Activated CD4-positive, alpha-beta T cell treated with anti-CD3 and anti-CD28 coated beads for 24 hours (primary cell): Measurements from ENCODE around the gene UBE2J2.

Experiments
- DNase-seq, 2 donors: peaks; one replicate each; pipeline ENCODE4 v3.0.0-alpha.2; 2020; ENCODE audit warnings: low read depth in 2 of 2

Gene UBE2J2

DNA sequence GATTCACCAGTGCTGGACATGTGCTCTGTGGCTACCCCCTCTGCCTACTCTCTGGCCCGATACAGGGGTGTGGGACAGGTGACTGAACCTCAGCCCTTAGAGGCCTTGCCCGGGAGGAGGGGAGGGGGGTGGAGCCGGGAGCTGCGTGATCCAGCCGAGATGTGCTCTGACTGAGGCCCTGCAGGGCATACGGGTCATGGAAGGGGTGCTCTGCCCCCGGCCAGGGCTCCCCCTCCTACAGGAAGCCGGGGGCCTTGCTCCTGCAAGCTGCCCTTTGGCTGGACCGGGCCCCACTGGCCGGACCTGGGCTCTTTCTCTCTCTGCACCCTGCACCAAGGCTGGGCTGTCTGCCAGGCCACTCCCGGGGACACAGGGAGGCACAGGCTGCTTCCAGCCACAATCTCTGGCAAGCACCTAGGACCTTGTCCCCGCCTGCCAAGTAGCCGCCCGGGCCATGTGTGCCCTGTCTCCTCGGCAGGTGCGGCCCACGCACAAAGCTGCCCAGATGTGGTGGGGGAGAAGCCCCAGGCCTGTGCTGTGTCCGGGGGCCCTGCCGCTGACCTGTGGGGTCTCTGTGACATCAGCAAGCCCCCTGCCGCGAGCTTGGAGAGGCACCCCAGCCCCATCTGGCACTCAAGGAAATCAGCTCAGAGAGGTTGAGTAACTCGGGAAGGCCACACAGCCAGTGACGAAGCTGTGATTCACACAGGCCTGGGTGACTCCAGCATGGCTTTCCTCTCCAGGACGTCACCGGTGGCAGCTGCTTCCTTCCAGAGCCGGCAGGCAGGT, 8.1 kb upstream of the UBE2J2 start:
- no peak for DNase-seq

DNA sequence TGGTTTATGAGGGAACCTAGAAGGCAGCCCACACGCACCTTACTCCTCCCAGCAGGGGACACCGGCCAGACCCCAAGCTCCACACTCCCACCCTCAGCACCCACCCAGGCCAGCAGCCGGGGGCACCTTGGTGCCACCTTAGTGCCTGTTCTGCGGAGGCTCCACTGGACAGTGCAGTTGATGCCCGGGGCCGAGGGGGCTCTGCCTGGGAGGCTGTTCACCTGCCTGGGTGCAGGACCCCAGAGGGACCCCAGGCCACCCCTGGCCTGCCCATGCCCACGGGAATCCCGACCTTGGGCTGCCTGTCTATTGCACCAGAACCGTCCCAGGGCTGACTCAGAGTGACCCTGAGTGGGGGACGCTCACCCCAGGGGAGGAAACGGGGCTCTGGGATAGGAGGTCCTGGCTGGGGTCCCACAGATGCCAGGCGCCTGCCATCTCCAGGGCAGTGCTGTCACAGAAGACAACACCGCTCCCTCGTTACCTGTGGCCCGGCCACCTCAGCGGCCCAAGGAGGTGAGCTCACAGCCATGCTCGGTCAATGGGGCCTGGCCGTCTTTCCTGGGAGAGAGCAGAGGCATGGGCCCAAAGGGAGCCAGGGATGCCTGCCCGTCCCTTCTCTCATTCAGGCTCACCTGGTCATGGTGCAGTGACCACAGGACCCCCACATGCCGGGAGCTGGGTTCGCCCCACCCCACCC, 7.3 kb upstream of the UBE2J2 start:
- DNase-seq = no peak

DNA sequence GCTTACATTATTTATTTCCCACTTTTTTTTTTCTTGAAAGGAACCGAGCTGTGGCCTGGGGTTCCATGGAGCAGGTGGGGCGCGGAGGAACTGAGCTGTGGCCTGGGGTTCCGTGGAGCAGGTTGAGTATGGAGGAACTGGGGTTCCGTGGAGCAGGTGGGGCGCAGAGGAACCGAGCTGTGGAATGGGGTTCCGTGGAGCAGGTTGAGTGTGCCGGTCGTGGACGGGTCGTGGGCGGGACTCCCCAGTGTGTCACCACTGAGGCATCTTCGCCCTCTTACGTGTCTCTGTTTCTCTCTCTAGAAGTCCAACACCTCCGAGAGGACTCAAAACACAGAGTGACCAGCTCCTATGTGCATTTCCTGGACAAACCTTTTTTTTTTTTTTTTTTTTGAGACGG, 5.4 kb upstream of the UBE2J2 start:
- no peak for DNase-seq

DNA sequence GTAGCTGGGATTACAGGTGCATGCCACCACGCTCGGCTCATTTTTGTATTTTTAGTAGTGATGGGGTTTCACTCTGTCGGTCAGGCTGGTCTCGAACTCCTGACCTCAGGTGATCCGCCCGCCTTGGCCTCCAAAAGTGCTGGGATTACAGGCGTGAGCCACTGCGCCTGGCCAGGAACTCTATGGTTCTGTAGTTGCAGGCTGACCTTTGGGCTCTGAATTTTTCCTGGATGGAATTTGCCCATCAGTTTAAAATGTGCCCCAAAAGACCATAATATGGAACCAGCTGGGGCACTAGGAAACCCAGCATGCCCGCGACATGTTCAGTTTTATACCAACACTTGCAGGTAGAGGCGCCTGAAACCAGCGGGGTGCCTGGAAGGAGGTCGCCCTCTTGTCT, 5.0 kb upstream of the UBE2J2 start:
- DNase-seq = no peak

DNA sequence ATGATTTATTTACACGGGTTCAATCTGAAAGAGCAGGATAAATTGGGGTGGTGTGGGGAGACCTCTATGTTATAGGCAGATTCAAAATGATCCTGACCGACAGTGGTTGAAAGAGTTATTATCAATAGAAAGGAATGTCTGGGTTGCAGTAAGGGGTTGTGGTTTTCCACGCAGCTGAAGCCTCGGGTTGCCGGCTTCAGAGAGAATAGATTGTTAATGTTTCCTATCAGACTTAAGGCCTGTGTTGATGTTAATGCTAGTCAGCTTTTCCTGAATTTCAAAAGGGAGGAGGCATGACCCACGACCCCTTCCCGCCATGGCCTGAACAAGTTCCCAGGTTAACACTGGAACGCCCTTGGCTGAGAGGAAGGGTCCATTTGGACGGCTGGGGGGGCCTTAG, 2.2 kb upstream of the UBE2J2 start:
- no peak for DNase-seq

DNA sequence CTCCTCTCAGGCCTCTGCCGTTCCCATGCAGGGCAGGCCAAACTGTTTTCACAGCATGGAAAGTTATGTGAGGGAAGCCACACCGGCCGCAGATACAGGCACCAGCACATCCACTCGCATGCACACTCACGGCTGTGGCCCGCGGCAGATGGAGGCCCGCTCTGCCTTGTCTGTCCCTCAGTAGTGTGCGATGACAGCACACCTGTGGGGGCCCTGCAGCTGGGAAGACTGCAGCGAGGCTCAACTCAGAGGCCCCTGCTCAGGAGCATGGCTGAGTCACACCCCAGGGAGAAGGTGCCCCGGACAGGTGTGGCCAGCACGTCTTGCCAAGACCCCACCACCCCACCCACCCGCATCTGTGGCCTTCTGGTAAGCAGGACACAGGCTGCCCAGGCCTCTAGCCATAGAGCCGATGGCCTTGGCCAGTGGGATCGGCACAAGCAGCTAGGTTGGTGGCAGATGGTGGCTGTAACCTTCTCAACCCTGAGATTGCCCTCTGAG, 1.3 kb upstream of the UBE2J2 start:
- no peak for DNase-seq

DNA sequence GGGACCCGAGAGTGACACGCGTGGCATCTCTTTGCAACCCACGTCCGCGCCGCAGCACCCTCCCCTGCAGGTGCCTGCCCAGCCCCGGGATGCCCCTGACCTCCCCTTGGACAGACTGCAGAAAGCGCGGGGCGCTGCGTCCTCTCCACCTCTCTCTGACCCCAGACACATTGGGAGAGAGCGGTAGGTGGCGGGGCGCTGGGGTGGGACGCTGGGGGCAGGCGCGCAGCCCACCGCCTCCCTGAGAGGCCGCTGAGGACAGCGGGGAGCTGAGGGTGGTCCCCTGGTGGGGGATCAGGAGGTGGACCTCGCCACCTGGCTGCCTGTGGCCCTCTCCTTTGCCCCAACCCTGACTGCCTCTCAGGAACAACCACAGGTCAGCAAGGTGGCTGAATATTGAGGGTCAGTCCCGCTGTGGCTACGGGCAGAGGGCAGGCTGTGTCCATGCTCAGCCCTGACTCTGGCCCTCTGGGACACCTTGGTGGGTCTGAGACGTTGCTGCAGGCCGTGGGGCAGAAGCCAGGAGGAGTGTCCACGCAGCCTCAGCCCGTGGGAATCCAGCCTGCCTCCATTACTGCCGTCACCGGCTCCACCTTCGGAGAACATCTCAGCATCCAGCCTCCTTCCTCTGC, 761 bp upstream of the UBE2J2 start:
- DNase-seq = no peak

DNA sequence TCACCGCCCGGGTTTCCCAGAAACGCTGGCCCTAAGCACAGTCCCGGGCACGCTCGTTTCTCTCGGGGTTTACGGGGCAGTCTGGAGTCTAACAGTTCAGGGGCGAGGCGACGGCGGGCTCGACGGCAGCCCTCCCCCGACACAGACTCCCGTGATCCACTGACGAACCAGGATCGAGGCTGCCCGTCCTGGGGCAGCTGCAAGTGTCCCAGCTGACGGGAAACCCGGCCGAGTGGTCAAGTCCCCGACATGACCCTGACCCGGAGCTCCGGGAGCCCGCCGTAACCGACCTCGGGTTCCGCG, 494 bp downstream of the UBE2J2 start:
- no peak for DNase-seq

DNA sequence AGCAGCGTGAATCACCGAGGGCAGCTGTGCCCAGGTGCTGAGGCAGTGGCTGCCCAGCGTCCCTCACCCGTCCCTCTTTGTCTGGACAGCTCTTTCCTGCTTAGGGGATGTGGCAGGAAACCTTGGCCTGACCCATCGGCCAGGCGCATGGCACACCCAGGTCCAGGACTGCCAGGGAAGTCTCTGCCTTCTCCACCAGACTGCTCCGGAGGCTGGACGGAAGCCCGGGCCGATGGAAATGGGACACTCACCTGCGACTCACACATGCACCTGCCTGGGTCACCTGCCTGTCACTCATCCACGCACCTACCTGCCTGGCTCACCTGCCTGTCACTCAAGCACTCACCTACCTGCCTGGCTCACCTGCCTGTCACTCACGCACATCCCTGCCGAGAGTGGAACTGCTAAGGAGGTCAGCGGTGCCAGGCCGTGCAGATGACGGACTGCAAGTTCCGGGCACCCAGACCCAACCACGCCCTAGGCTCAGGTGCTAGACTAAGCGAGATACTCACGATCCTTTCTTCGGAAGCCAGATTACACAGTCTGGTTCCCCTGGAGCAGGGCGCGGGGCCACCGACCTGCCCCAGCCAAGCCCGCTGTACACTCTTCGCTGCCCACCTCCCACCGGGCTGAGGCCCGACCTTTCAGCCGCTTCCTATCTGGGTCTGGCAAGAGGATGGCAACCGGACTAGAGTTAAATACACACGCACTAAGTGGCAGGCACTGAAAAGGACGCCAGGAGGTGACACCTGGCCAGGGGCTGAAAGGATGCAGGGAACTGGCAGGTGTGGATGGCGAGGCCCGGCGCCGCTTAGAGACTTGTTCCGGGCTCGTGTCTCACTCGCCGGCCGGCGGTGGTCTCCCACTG, 1.1 kb downstream of the UBE2J2 start:
- no peak for DNase-seq

DNA sequence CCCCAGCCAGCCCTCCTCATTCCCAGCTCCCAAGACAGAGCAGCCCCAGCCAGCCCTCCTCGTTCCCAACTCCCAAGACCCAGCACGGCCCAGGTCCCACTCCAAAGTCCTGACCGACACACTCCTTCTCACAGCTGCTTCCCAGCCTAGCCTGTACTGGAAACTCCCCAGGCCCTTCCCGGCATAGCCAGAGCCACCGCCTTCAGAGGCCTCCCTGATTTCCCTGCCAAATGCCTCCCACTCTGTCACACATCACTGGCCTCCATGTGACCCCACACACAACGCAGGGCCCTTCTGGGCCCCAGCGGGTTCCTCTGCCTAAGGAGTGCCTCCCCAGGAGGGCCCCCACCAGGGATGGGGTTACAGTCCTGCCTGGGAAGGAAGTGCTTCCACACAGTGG, 2.8 kb downstream of the UBE2J2 start:
- no peak for DNase-seq

DNA sequence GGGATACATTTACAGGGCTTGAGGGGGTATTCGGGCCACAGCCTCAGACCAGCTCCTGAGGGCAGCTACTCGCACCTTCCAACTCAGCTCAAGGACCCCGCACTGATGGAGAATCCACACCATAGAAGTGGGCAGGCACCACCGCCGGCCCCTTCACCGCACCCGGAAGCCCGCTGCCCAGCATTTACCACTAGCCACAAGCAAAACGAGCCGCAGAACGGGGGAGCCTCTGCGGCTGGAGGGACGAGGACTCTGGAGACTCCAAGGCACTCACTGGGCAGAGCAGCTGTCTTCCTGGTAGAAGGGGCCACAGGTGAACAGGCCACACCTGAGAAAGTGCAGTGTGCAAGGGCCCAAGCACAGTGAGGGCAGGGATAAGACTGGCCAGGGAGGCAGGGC, 5.4 kb downstream of the UBE2J2 start:
- DNase-seq = no peak

DNA sequence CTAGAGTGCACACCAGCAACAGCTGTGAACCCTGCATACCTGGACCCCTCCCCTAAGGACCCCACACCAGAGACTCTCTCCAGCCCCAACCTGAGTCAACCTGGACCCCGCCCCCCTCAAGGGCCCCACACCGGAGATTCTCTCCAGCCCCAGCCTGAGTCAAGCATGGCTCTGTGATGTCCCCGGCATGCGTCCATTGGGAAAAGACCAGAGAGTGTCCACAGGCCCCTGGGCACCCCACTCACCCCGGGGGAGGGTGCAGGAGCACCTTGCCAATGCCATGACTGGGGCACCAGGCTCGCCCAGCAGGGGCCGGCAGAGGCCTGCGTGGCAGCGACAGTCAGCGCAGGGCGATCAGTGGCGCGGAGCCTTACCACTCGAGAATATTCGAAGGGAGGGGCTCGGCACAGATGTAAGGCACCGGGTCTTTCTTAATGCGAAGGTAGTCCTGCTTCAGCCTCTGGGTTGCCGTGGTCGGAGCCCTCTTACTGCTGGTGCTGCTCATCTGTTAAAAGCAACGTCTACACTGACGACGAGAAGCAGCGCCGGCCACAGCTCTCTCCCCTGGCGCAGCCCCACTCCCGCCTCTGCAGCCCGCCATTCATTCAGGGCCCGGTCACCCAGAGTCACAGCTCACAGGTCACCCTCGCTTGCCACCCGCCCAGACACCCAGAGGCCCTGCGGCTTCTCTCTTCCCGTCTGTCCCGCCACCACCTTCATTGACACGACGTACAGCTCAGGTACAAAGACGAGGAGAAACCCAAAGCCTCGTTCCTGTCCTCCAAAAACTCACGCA, 6.0 kb downstream of the UBE2J2 start:
- no peak for DNase-seq

DNA sequence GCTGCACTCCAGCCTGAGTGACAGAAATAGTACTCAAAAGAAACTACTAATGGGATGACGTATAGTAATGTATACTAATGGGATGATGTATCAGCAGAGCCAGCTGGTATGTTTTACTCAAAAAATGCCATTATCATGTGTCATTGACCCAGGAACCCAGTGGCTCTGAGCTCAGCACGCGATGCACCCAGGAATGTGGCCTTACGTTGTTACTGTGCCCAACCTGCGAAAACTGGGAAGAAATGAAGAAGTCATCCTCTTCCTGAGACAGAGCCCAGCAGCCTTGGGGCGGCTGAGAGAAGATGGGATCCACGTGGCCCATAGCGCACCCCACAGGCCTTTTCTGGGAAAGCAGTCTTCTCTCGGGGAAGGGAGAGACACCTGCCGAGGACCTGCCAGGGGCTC, 8.8 kb downstream of the UBE2J2 start:
- DNase-seq = no peak

DNA sequence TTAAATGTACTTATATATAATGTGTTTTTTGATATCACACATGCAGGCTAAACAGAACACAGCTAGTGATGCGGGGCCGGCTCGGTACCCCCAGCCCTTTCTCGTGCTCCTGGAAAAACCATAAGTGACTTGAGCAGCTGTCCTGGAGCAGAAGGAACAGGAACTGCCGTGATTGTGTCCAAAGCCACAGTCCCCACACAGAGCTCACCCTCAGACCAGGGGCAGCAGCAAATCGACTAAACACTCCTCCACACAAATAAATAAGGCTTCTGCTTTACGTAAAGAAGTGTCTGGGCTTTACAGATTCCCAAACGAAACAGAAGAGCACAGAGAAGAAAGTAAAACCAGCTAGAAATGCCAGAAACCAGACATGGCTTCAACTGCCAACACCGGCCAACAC, 9.6 kb downstream of the UBE2J2 start:
- DNase-seq = no peak

DNA sequence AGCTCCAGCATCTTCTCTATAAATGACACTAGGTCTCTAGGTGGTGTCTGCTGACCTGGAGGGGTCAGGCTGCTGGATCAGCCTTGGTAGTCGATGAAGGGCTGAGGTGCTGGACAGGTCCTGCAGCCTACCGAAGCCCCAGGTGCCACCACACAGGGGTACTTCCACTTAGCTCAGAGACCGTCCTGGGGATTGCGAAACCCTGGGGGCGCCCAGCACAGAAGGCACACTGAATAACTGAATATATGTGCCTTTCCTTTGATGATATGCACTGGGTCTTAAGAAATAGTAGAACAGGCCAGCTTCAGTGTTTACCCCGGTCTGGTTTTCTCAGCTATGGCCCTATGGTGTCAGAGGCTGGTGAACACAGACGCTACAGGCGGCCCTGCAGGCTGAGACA, 10.9 kb downstream of the UBE2J2 start:
- no peak for DNase-seq

DNA sequence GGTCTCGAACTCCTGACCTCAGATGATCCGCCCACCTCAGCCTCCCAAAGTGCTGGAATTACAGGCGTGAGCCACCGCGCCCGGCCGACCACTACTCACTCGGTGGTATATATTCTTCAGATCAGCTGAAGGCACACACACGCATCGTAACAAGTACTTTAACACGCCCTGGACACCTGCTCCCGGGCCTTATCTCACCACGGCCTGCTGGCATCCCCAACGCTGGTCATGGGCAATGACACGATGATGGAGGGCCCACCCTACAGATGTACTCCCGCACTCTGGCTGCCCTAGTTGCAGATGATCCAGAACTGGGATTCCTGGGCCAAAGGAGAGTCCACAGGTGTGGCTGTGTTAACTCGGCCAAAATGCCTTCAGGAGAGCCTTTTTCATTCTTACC, 11.6 kb downstream of the UBE2J2 start:
- no peak for DNase-seq

DNA sequence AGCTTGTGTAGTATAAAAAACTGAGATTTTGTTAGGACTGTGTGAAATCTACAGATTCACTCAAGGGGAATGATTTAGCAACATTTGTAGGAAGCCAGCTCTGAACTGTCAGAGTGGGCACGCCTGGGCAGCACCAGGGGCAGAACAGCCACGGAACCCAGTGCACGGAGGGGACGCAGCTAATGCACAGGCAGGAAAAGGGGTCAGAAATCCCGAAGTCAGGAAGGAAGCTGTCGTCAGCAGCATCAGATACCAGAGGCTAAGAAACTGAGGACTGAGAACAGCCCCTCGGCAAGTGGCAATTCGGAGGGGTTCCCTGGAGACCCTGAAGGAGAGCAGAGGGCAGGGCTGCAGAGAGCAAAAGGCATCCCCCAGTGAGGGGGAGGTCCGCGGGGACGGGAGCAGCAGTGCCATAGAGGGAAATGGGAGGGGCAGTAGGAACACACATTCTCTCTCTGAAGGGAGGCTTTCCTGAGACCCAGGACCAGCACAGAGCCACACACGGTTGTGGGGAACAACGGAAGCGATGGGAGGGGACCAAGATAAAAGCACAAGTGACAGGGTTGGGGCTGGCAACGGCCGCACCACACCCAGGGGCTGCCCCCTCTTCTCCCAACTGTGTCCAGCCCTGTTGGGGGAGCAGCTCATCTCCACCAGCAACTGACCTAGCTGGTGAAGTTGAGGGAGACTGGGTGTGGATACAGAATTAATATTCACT, 12.7 kb downstream of the UBE2J2 start:
- DNase-seq = no peak

DNA sequence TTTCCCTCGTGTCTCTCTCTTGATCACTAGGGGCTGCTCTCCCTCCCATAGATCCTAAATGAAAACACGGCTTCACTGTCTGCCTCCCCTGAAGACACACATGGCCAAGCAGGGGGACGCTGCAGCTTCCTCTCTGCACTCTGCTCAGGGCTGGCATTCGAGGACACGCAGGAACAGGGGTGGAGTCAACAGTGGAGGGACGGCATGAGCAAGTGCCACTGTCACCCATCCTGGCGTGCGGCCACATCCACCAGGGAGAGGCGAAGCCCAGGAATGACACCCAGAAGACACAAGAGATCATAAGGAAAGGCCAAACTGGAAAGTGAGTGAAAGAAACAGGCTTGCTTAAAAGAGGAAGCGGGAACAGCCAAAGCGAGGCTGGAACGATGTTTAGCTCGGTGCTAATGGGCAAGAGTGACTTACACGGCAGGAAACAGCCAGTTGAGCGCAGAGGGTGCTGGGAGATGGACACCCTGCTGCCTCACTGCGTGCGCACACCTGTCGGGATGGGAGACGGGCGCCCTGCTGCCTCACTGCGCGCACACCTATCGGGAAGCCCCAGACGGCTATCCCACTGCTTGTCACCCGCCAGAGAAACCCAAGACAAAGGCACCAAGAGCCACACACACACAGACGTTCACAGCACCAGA, 13.6 kb downstream of the UBE2J2 start:
- no peak for DNase-seq

DNA sequence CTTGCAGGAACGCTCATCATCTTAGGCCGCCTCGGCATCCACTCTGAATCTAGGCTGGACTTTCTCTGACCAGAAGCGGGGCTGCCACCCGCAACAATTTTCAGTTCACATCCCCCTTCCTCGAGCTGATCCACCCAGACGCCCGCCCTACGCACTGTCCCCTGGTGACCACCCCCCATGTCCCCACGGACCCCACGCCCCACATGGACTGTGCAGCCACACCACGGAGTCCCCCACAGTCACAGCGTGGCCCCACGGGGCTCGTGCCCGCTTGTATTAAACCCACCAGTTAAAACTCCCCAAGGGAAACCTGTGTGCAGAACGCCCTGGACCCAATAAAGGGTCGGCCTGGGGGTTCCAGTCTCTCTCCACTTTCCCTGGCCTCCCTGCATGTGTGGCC, 14.1 kb downstream of the UBE2J2 start:
- DNase-seq = no peak

DNA sequence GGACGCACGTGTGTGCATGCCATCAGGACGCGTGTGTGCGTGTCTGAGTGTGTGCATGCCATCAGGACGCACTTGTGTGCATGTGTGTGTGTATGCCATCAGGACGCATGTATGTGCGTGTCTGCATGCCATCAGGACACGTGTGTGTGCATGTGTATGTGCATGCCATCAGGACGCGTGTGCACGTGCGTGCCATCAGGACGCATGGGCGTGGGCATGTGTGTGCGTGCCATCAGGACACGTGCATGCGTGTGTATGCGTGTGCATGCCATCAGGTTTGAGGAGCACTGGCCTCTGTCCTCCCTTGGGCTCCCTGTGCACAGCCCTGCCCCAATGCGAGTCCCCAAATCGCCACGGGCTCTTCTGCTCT, 14.6 kb downstream of the UBE2J2 start:
- no peak for DNase-seq
